WTC11 (cell line): ENCODE measurements around the gene ZC3H12C. TPM values are rescaled to one million over a fixed set of nuclear protein-coding genes. Genes with fewer than 3 reads are reported as not detected.

Experiments used
- ATAC-seq: fragments of 200-7000 bp; cut with Tn5 transposase; 2 replicates; pipeline ENCODE4 v1.10.0; 2021; ENCODE audit warnings: mild to moderate bottlenecking, moderate library complexity
- CTCF ChIA-PET: fragments of 300-600 bp; sonication (Branson Sonifier 250); formaldehyde crosslinking; loops from one replicate; lab custom pipeline; 2021; ENCODE audit warnings: antibody characterized with exemption; lab: Charles Lee
- POLR2A ChIA-PET: fragments of 350-600 bp; sonication (Branson Sonifier 250); formaldehyde crosslinking; loops from one replicate; lab custom pipeline; 2021; ENCODE audit warnings: antibody characterized with exemption; lab: Charles Lee
- DNase-seq: peaks from one replicate; pipeline ENCODE4 v3.0.0; 2021; ENCODE audit warnings: low spot score
- H3K27ac Mint-ChIP-seq: 2 replicates; pipeline ENCODE4 v1.8.0; 2021; ENCODE audit warnings: mixed read lengths
- H3K27me3 Mint-ChIP-seq: 2 replicates; pipeline ENCODE4 v1.8.0; 2021; ENCODE audit warnings: low read depth, mild to moderate bottlenecking, moderate library complexity, mixed read lengths
- H3K36me3 Mint-ChIP-seq: 2 replicates; pipeline ENCODE4 v1.8.0; 2021; ENCODE audit warnings: mixed read lengths
- H3K4me1 Mint-ChIP-seq: 2 replicates; pipeline ENCODE4 v1.8.0; 2022; ENCODE audit warnings: mixed read lengths
- H3K4me3 Mint-ChIP-seq: 2 replicates; pipeline ENCODE4 v1.8.0; 2021; ENCODE audit warnings: mild to moderate bottlenecking, moderate library complexity, mixed read lengths
- H3K9me3 Mint-ChIP-seq: 2 replicates; pipeline ENCODE4 v1.8.0; 2021; ENCODE audit warnings: mixed read lengths
- ATF6 ChIP-seq: sonication (generic); formaldehyde crosslinking; IDR thresholded peaks from 2 replicates; pipeline ENCODE4 v1.8.1; 2023; ENCODE audit warnings: mild to moderate bottlenecking, missing genetic modification reagents
- CDX4 ChIP-seq: fragments of 250-450 bp; sonication (Bioruptor Pico); IDR thresholded peaks from 2 replicates; pipeline ENCODE4 v1.9.0; 2021; ENCODE audit warnings: moderate library complexity, mild to moderate bottlenecking, inconsistent platforms, borderline replicate concordance
- CREB1 ChIP-seq: sonication (generic); formaldehyde crosslinking; IDR thresholded peaks from 2 replicates; pipeline ENCODE4 v1.8.0; 2023; ENCODE audit warnings: mild to moderate bottlenecking, missing genetic modification reagents
- ESRRA ChIP-seq: sonication (generic); formaldehyde crosslinking; IDR thresholded peaks from 2 replicates; pipeline ENCODE4 v1.8.1; 2022; ENCODE audit warnings: mild to moderate bottlenecking, missing genetic modification reagents, borderline replicate concordance
- GABPB1 ChIP-seq: sonication (generic); formaldehyde crosslinking; IDR thresholded peaks from 2 replicates; pipeline ENCODE4 v1.8.1; 2023; ENCODE audit warnings: mild to moderate bottlenecking, missing genetic modification reagents
- NFE2L1 ChIP-seq: sonication (generic); formaldehyde crosslinking; IDR thresholded peaks from 2 replicates; pipeline ENCODE4 v1.8.1; 2023; ENCODE audit warnings: missing genetic modification reagents
- RELA ChIP-seq: sonication (generic); formaldehyde crosslinking; IDR thresholded peaks from 2 replicates; pipeline ENCODE4 v1.8.1; 2022; ENCODE audit warnings: missing genetic modification reagents, mild to moderate bottlenecking, borderline replicate concordance
- RORB ChIP-seq: fragments of 250-450 bp; sonication (Bioruptor Pico); IDR thresholded peaks from 2 replicates; pipeline ENCODE4 v1.9.0; 2021; ENCODE audit warnings: mild to moderate bottlenecking
- SMAD3 ChIP-seq: sonication (generic); formaldehyde crosslinking; IDR thresholded peaks from 2 replicates; pipeline ENCODE4 v1.8.0; 2022; ENCODE audit warnings: missing genetic modification reagents, mild to moderate bottlenecking, borderline replicate concordance
- TEAD4 ChIP-seq: sonication (generic); formaldehyde crosslinking; IDR thresholded peaks from 2 replicates; pipeline ENCODE4 v1.8.0; 2022; ENCODE audit warnings: mild to moderate bottlenecking, missing genetic modification reagents
- ZBTB21 ChIP-seq: sonication (generic); formaldehyde crosslinking; IDR thresholded peaks from 2 replicates; pipeline ENCODE4 v1.8.1; 2023; ENCODE audit warnings: mild to moderate bottlenecking, missing genetic modification reagents, borderline replicate concordance
- ZNF138 ChIP-seq: sonication (generic); formaldehyde crosslinking; conservative IDR thresholded peaks from 2 replicates; pipeline ENCODE4 v1.8.1; 2022; ENCODE audit warnings: mild to moderate bottlenecking, moderate library complexity, missing genetic modification reagents
- ZNF219 ChIP-seq: sonication (generic); formaldehyde crosslinking; IDR thresholded peaks from 2 replicates; pipeline ENCODE4 v1.8.0; 2023; ENCODE audit warnings: missing genetic modification reagents, mild to moderate bottlenecking, borderline replicate concordance
- ZNF232 ChIP-seq: sonication (generic); formaldehyde crosslinking; IDR thresholded peaks from 2 replicates; pipeline ENCODE4 v1.8.0; 2022; ENCODE audit warnings: mild to moderate bottlenecking, missing genetic modification reagents
- ZNF416 ChIP-seq: fragments of 250-450 bp; sonication (Bioruptor Pico); IDR thresholded peaks from 2 replicates; pipeline ENCODE4 v1.9.0; 2021; ENCODE audit warnings: mild to moderate bottlenecking, inconsistent platforms
- ZNF671 ChIP-seq: fragments of 250-450 bp; sonication (Bioruptor Pico); IDR thresholded peaks from 2 replicates; pipeline ENCODE4 v1.8.0; 2021; ENCODE audit warnings: mild to moderate bottlenecking
- ZSCAN18 ChIP-seq: fragments of 250-450 bp; sonication (Bioruptor Pico); IDR thresholded peaks from 2 replicates; pipeline ENCODE4 v2.1.2; 2022; ENCODE audit warnings: mild to moderate bottlenecking, moderate library complexity
- total RNA-seq: library from RNA; stranded (reverse); gene quantifications from 3 replicates; pipeline ENCODE4 v1.2.3, GENCODE V29; 2021
- TF ChIP-seq, protein P1 (sequence below): sonication (generic); formaldehyde crosslinking; IDR thresholded peaks from 2 replicates; pipeline ENCODE4 v1.8.1; 2022; ENCODE audit warnings: mild to moderate bottlenecking, moderate library complexity, missing genetic modification reagents
- TF ChIP-seq, protein P2 (sequence below): sonication (generic); formaldehyde crosslinking; IDR thresholded peaks from 2 replicates; pipeline ENCODE4 v1.8.1; 2022; ENCODE audit warnings: low read depth, missing genetic modification reagents, borderline replicate concordance
- TF ChIP-seq, protein P3 (sequence below): sonication (generic); formaldehyde crosslinking; IDR thresholded peaks from 2 replicates; pipeline ENCODE4 v1.8.1; 2023; ENCODE audit warnings: mild to moderate bottlenecking, missing genetic modification reagents, moderate library complexity
- TF ChIP-seq, protein P4 (sequence below): sonication (generic); formaldehyde crosslinking; IDR thresholded peaks from 2 replicates; pipeline ENCODE4 v1.8.0; 2023; ENCODE audit warnings: missing genetic modification reagents
- TF ChIP-seq, protein P5 (sequence below): sonication (generic); formaldehyde crosslinking; IDR thresholded peaks from 2 replicates; pipeline ENCODE4 v1.8.0; 2022; ENCODE audit warnings: mild to moderate bottlenecking, missing genetic modification reagents

ZC3H12C gene
- total RNA-seq, 1 experiment from 2014 or later: 2.4 TPM

DNA sequence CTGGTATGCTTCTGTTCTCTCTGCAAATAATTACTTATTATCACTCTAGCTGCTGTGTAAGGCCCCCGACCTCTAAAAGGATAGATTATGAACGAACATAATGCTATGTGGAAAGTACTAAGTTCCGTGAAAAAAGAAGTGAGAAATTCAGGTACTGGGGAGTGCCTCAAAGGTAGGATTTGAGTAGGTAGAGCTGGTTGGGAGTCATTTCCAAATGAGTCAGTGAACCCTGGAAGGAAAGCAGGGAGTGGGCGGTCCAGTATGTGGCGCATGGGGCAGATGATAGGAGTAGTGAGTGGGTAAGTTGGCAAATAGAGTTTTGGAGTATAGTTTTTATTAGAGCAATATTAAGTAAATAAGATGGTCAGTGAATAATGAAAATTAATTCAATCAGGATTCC is 2.4 kb downstream of the ZC3H12C start:
- peak overlapping the region; percentile 1; the same call in 1 of the 2 replicates for H3K27ac Mint-ChIP-seq
- TF ChIP-seq, protein P1, sequence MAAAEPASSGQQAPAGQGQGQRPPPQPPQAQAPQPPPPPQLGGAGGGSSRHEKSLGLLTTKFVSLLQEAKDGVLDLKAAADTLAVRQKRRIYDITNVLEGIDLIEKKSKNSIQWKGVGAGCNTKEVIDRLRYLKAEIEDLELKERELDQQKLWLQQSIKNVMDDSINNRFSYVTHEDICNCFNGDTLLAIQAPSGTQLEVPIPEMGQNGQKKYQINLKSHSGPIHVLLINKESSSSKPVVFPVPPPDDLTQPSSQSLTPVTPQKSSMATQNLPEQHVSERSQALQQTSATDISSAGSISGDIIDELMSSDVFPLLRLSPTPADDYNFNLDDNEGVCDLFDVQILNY (CRISPR knock-in tag): no peak
- TF ChIP-seq, protein P2, sequence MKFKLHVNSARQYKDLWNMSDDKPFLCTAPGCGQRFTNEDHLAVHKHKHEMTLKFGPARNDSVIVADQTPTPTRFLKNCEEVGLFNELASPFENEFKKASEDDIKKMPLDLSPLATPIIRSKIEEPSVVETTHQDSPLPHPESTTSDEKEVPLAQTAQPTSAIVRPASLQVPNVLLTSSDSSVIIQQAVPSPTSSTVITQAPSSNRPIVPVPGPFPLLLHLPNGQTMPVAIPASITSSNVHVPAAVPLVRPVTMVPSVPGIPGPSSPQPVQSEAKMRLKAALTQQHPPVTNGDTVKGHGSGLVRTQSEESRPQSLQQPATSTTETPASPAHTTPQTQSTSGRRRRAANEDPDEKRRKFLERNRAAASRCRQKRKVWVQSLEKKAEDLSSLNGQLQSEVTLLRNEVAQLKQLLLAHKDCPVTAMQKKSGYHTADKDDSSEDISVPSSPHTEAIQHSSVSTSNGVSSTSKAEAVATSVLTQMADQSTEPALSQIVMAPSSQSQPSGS (CRISPR knock-in tag): no peak
- no peak for TF ChIP-seq SMAD3 (CRISPR knock-in tag)
- CTCF ChIA-PET: no interaction called here
- H3K27me3 Mint-ChIP-seq: peaks cover 26% of the 10 kb centered on the region
- no peak overlapping the region for H3K4me3 Mint-ChIP-seq
- H3K36me3 Mint-ChIP-seq: no peaks in the 10 kb centered on the region
- ATAC-seq: no peak
- H3K4me1 Mint-ChIP-seq: peaks cover 26% of the 10 kb centered on the region
- H3K9me3 Mint-ChIP-seq: no peaks in the 10 kb centered on the region
- POLR2A ChIA-PET: no interaction called here
- no peak for DNase-seq

- Mint-ChIP-seq H3K36me3 (0 out of 2 replicates have a peak, but pooled peaks cover 2% of the 10 kb centered on the region), H3K27me3 (peaks cover 18% of the 10 kb centered on the region), H3K4me1 (peaks cover 29% of the 10 kb centered on the region), H3K4me3 (no peak overlapping the region), H3K27ac (no peak overlapping the region), H3K9me3 (peaks cover 4% of the 10 kb centered on the region; the same call in 1 of the 2 replicates)
- ChIA-PET POLR2A (no interaction called here), CTCF (no interaction called here)
- no peak for DNase-seq
- ATAC-seq: no peak
- TF ChIP-seq ZNF138 (CRISPR knock-in tag) (no peak), RORB (CRISPR knock-in tag) (no peak), ZNF416 (CRISPR knock-in tag) (no peak), TEAD4 (CRISPR knock-in tag) (no peak), ATF6 (CRISPR knock-in tag) (no peak), ZNF232 (CRISPR knock-in tag) (no peak), ZNF219 (CRISPR knock-in tag) (no peak), GABPB1 (CRISPR knock-in tag) (no peak), ZBTB21 (CRISPR knock-in tag) (no peak), ZSCAN18 (no peak), CREB1 (CRISPR knock-in tag) (no peak)
- TF ChIP-seq, protein P3, sequence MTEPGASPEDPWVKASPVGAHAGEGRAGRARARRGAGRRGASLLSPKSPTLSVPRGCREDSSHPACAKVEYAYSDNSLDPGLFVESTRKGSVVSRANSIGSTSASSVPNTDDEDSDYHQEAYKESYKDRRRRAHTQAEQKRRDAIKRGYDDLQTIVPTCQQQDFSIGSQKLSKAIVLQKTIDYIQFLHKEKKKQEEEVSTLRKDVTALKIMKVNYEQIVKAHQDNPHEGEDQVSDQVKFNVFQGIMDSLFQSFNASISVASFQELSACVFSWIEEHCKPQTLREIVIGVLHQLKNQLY (CRISPR knock-in tag): no peak
Observed at GRCh38 chr11:110096496-110096895, 3.3 kb downstream of the ZC3H12C start.

DNA sequence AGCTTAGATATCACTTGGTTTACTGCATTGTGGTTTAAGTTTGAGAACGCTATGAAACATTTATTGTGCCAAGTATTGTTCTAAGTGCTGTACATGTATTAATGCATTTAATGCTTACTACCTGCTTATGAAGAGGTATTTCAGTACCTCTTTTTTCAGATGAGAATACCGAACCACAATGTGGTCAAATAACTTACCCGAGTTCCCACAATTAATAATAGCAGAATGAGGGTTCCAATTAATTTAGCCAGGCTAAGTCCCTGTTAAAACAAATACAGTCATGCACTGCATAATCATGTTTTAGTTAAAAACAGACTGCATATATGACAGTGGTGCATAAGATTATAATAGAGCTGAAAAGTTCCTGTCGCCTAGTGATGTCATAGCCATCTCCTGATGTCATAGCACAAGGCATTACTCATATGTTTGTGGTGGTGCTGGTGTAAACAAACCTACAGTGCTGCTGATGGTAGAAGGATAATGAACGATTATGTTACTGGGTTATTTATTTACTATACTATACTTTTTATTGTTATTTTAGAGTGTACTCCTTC is 4.3 kb downstream of the ZC3H12C start:
- ATAC-seq: no peak
- H3K4me3 Mint-ChIP-seq: no peak overlapping the region
- H3K9me3 Mint-ChIP-seq: peaks cover 11% of the 10 kb centered on the region
- no peak for DNase-seq
- ChIA-PET CTCF (no interaction called here), POLR2A (no interaction called here)
- TF ChIP-seq ZNF138 (CRISPR knock-in tag) (no peak), ZNF671 (no peak), NFE2L1 (CRISPR knock-in tag) (no peak), CDX4 (CRISPR knock-in tag) (no peak), ESRRA (CRISPR knock-in tag) (no peak), RELA (CRISPR knock-in tag) (no peak), CREB1 (CRISPR knock-in tag) (no peak)
- TF ChIP-seq, protein P4, sequence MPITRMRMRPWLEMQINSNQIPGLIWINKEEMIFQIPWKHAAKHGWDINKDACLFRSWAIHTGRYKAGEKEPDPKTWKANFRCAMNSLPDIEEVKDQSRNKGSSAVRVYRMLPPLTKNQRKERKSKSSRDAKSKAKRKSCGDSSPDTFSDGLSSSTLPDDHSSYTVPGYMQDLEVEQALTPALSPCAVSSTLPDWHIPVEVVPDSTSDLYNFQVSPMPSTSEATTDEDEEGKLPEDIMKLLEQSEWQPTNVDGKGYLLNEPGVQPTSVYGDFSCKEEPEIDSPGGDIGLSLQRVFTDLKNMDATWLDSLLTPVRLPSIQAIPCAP (CRISPR knock-in tag): no peak
- TF ChIP-seq, protein P5, sequence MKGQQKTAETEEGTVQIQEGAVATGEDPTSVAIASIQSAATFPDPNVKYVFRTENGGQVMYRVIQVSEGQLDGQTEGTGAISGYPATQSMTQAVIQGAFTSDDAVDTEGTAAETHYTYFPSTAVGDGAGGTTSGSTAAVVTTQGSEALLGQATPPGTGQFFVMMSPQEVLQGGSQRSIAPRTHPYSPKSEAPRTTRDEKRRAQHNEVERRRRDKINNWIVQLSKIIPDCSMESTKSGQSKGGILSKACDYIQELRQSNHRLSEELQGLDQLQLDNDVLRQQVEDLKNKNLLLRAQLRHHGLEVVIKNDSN (CRISPR knock-in tag): no peak
- H3K36me3 Mint-ChIP-seq: peaks cover 7% of the 10 kb centered on the region
- H3K4me1 Mint-ChIP-seq: peaks cover 22% of the 10 kb centered on the region
- H3K27ac Mint-ChIP-seq: no peak overlapping the region
- peaks cover 10% of the 10 kb centered on the region for H3K27me3 Mint-ChIP-seq
